HL-60/S4 (cell line): ENCODE results near the gene CCDC77.

Experiments used
- in situ Hi-C: fragments of 300-500 bp; cut with MboI; formaldehyde crosslinking; loops from 2 replicates; pipeline ENCODE4 v1.14.3; 2022; ENCODE audit warnings: low sequenced_read_pairs

Gene CCDC77

GRCh38 chr12:475286-475685 lies 73.8 kb downstream of the CCDC77 start:
- in situ Hi-C loops, result no loop called here

GRCh38 chr12:479161-479560 lies 77.7 kb downstream of the CCDC77 start:
- in situ Hi-C loops, result no loop called here

- in situ Hi-C loops, result no loop called here
These were observed 79.7 kb downstream of the CCDC77 start for GRCh38 chr12:480831-481816.

GRCh38 chr12:482061-482460 lies 80.6 kb downstream of the CCDC77 start:
- in situ Hi-C loops, result no loop called here

- in situ Hi-C loops, result no loop called here
These were observed 82.7 kb downstream of the CCDC77 start for GRCh38 chr12:484096-484495.

GRCh38 chr12:490260-490659 lies 88.8 kb downstream of the CCDC77 start:
- in situ Hi-C loops, result no loop called here
